ENCODE results near the gene CENPT.

CENPT gene

GRCh38 chr16:67814567-67814966, 32.9 kb downstream of the CENPT start:
- TF ChIP-seq, protein P1, sequence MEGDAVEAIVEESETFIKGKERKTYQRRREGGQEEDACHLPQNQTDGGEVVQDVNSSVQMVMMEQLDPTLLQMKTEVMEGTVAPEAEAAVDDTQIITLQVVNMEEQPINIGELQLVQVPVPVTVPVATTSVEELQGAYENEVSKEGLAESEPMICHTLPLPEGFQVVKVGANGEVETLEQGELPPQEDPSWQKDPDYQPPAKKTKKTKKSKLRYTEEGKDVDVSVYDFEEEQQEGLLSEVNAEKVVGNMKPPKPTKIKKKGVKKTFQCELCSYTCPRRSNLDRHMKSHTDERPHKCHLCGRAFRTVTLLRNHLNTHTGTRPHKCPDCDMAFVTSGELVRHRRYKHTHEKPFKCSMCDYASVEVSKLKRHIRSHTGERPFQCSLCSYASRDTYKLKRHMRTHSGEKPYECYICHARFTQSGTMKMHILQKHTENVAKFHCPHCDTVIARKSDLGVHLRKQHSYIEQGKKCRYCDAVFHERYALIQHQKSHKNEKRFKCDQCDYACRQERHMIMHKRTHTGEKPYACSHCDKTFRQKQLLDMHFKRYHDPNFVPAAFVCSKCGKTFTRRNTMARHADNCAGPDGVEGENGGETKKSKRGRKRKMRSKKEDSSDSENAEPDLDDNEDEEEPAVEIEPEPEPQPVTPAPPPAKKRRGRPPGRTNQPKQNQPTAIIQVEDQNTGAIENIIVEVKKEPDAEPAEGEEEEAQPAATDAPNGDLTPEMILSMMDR (IDR thresholded peaks at IDR 0.05; ENCODE audit: insufficient read depth, low read length) = no peak
- TF ChIP-seq GABPA (IDR thresholded peaks at IDR 0.05; ENCODE audit: low read depth) = no peak
- no peak for TF ChIP-seq SPI1 (IDR thresholded peaks at IDR 0.05; ENCODE audit: borderline replicate concordance, low read depth)
- TF ChIP-seq, protein P2, sequence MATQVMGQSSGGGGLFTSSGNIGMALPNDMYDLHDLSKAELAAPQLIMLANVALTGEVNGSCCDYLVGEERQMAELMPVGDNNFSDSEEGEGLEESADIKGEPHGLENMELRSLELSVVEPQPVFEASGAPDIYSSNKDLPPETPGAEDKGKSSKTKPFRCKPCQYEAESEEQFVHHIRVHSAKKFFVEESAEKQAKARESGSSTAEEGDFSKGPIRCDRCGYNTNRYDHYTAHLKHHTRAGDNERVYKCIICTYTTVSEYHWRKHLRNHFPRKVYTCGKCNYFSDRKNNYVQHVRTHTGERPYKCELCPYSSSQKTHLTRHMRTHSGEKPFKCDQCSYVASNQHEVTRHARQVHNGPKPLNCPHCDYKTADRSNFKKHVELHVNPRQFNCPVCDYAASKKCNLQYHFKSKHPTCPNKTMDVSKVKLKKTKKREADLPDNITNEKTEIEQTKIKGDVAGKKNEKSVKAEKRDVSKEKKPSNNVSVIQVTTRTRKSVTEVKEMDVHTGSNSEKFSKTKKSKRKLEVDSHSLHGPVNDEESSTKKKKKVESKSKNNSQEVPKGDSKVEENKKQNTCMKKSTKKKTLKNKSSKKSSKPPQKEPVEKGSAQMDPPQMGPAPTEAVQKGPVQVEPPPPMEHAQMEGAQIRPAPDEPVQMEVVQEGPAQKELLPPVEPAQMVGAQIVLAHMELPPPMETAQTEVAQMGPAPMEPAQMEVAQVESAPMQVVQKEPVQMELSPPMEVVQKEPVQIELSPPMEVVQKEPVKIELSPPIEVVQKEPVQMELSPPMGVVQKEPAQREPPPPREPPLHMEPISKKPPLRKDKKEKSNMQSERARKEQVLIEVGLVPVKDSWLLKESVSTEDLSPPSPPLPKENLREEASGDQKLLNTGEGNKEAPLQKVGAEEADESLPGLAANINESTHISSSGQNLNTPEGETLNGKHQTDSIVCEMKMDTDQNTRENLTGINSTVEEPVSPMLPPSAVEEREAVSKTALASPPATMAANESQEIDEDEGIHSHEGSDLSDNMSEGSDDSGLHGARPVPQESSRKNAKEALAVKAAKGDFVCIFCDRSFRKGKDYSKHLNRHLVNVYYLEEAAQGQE (IDR thresholded peaks at IDR 0.05; ENCODE audit: insufficient replicate concordance, low read depth) = no peak
- TF ChIP-seq POLR2AphosphoS5 (IDR thresholded peaks at IDR 0.05; ENCODE audit: low read depth) = no peak
- Histone ChIP-seq H3K4me3 (replicated peaks; ENCODE audit: insufficient read depth, low read length) (no peak overlapping the region), H3K27ac (replicated peaks) (no peak overlapping the region), H3K27me3 (ENCODE audit: insufficient read depth, poor library complexity, severe bottlenecking) (no peaks in the 10 kb centered on the region)
- no peak for DNase-seq (ENCODE audit: low read depth in 1 of 2, low spot score in 1 of 2)

DNA sequence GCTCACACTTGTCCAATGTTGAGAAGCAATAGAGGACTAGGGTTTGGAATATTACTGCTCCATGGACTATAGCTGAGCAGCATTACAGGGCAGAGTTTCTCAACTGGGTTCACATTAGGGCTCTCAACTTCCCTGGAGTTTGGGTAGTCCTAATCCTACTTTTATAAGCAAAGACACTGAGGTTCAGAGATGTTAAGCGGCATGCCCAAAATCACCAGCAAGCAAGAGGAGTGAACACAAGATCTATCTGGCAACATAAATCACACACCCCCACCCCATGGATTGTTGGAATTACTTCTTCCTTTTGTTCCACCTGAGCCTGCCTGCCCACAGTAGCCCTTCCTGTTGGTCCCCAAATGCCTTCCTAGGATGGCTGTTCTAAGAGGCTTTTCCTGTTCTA, 35.6 kb downstream of the CENPT start:
- no peak overlapping the region for H3K27ac ChIP-seq (replicated peaks)
- H3K27me3 ChIP-seq (ENCODE audit: insufficient read depth, poor library complexity, severe bottlenecking) = no peaks in the 10 kb centered on the region
- no peak for DNase-seq (ENCODE audit: low read depth in 1 of 2, low spot score in 1 of 2)
- TF ChIP-seq, protein P2 (IDR thresholded peaks at IDR 0.05; ENCODE audit: insufficient replicate concordance, low read depth) = no peak
- TF ChIP-seq SPI1 (IDR thresholded peaks at IDR 0.05; ENCODE audit: borderline replicate concordance, low read depth) (no peak), GABPA (IDR thresholded peaks at IDR 0.05; ENCODE audit: low read depth) (no peak), POLR2AphosphoS5 (IDR thresholded peaks at IDR 0.05; ENCODE audit: low read depth) (no peak)
- TF ChIP-seq, protein P1 (IDR thresholded peaks at IDR 0.05; ENCODE audit: insufficient read depth, low read length) = no peak
- no peak overlapping the region for H3K4me3 ChIP-seq (replicated peaks; ENCODE audit: insufficient read depth, low read length)

DNA sequence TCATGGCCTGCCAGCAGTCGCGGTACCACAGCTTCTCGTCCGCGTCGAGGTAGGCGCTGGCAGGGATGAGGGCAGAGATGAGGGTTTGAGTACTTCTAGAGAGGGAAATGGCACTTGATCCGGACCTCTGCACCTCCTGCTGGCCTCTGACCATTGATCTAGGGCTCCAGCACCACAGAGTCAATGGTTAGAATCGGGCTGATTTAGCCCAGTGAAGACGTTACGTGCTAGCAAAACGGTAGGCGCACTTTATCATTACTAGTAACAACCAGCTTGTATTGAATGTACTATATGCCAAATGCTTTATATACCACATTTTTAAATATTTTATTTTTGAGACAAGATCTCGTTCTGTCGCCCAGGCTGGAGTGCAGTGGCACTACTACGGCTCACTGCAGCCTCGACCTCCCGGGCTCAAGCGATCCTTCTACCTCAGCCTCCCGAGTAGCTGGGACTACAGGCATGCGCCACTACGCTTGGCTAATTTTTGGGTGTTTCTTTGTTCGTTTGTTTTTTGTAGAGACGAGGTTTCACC, 40.3 kb downstream of the CENPT start:
- no peaks in the 10 kb centered on the region for H3K27me3 ChIP-seq (ENCODE audit: insufficient read depth, poor library complexity, severe bottlenecking)
- no peak for DNase-seq (ENCODE audit: low read depth in 1 of 2, low spot score in 1 of 2)
- H3K4me3 ChIP-seq (replicated peaks; ENCODE audit: insufficient read depth, low read length) = peak overlapping the region; percentile 80
- peak overlapping the region; percentile 80 for H3K27ac ChIP-seq (replicated peaks)
- no peak for TF ChIP-seq GABPA (IDR thresholded peaks at IDR 0.05; ENCODE audit: low read depth)
- TF ChIP-seq, protein P1 (IDR thresholded peaks at IDR 0.05; ENCODE audit: insufficient read depth, low read length) = no peak
- TF ChIP-seq POLR2AphosphoS5 (IDR thresholded peaks at IDR 0.05; ENCODE audit: low read depth) = no peak
- TF ChIP-seq, protein P2 (IDR thresholded peaks at IDR 0.05; ENCODE audit: insufficient replicate concordance, low read depth) = no peak
- TF ChIP-seq SPI1 (IDR thresholded peaks at IDR 0.05; ENCODE audit: borderline replicate concordance, low read depth) = no peak

Measured in HL-60 (cell line).